ENCODE results near the gene ACSM3. TPM values are rescaled to one million over a fixed set of nuclear protein-coding genes. Genes with fewer than 3 reads are reported as not detected.

Gene ACSM3
- total and polyA plus RNA-seq, 9 of the 15 experiments (the other 6 are each of a cell fraction or from before 2014, with no cell fraction given): 112 to 420 (median 182) TPM

DNA sequence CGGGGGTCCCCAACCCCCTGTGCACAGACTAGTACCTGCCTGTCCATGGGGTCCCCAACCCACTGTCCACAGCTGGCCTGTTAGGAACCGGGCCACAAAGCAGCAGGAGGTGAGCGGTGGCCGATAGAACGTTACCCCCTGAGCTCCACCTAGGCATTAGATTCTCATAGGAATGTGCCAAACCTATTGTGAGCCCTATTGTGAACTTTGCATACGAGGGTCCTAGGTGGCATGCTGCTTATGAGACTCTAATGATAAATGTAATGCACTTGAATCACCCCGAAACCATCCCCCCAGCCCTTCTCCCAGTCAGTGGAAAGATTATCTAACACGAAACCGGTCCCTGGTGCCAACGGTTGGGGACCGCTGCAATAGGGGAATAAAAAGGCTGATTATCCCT lies 44.0 kb downstream of the ACSM3 start:
- DNase-seq (ENCODE audit: extremely low read depth in 1 of 4, low spot score in 3 of 4): no peak
- Histone ChIP-seq H3K9ac (ENCODE audit: insufficient read depth in 1 of 2, low read depth in 2 of 2, low read length in 2 of 2) (peak overlapping the region; percentile 91 to 95), H3K79me2 (ENCODE audit: control insufficient read depth, insufficient read depth, low read length) (peaks cover 56% of the 10 kb centered on the region), H3K4me3 (peak overlapping the region; percentile 96), H3K27me3 (ENCODE audit: control insufficient read depth in 2 of 2, insufficient read depth in 2 of 2, low read length in 2 of 2) (no peaks in the 10 kb centered on the region), H3K4me1 (replicated peaks in 1 of 2; ENCODE audit: control insufficient read depth in 2 of 2, insufficient read depth in 2 of 2, low read length in 2 of 2) (peaks cover 24% of the 10 kb centered on the region in 2 experiments), H3K9me1 (ENCODE audit: control insufficient read depth, insufficient read depth, low read length) (no peaks in the 10 kb centered on the region), H3K27ac (ENCODE audit: extremely low read depth, low read depth, low read length) (peak overlapping the region; percentile 98), H3K36me3 (ENCODE audit: control insufficient read depth, insufficient read depth, low read length) (peaks cover 18% of the 10 kb centered on the region), H2AFZ (ENCODE audit: low read depth, low read length) (peak overlapping the region; percentile 22; the same call in 1 of the 2 replicates), H3K4me2 (ENCODE audit: insufficient read depth, low read length) (peak overlapping the region; percentile 98), H3K9me3 (replicated peaks; ENCODE audit: control insufficient read depth, insufficient read depth, low read depth, low read length) (no peaks in the 10 kb centered on the region; the same call in 1 of the 2 replicates), H4K20me1 (replicated peaks; ENCODE audit: control insufficient read depth, insufficient read depth, low read length) (no peaks in the 10 kb centered on the region)
- TF ChIP-seq ZNF778 (CRISPR knock-in tag; IDR thresholded peaks at IDR 0.05) (no peak), KDM5B (IDR thresholded peaks at IDR 0.05; ENCODE audit: insufficient replicate concordance, low read depth, low read length) (peak; percentile 38), RBBP5 (IDR thresholded peaks at IDR 0.05; ENCODE audit: borderline replicate concordance, insufficient read depth, low read length, poor library complexity, severe bottlenecking) (peak; percentile 23), POLR2AphosphoS2 (IDR thresholded peaks at IDR 0.05; ENCODE audit: low read length) (0 out of 2 replicates have a peak, but pooled peaks have one; percentile 52), CHD1 (IDR thresholded peaks at IDR 0.05; ENCODE audit: low read length) (peak; percentile 5), HDAC3 (IDR thresholded peaks at IDR 0.05; ENCODE audit: borderline replicate concordance, partially characterized antibody) (no peak), ZNF24 (IDR thresholded peaks at IDR 0.05) (peak; percentile 36; the same call in 1 of the 2 replicates)
- TF ChIP-seq, protein P1, sequence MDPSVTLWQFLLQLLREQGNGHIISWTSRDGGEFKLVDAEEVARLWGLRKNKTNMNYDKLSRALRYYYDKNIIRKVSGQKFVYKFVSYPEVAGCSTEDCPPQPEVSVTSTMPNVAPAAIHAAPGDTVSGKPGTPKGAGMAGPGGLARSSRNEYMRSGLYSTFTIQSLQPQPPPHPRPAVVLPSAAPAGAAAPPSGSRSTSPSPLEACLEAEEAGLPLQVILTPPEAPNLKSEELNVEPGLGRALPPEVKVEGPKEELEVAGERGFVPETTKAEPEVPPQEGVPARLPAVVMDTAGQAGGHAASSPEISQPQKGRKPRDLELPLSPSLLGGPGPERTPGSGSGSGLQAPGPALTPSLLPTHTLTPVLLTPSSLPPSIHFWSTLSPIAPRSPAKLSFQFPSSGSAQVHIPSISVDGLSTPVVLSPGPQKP (CRISPR knock-in tag; IDR thresholded peaks at IDR 0.05): no peak
- ChIA-PET POLR2A (interaction anchor here (1.1 to 1.4 kb wide), 2 partner anchors 12 to 63 kb away, joined by 3 read pairs; no protein-coding TSS in a partner anchor), CTCF (ENCODE audit: low intra/inter-chr PET ratio) (interaction anchor here (0.7 kb wide), 1 partner anchor 181 kb away, joined by 6 read pairs; no protein-coding TSS in a partner anchor)
- WGBS (ENCODE audit: insufficient coverage, low coverage, missing lambda C conversion rate): 40% methylated on average over 11 of the region's 11 CpGs
- FAIRE-seq: no peak
- in situ Hi-C loops (cut with MboI) (no loop called here), intact Hi-C loops (cut with micrococcal nuclease) (loop anchor here (5.0 to 10.0 kb wide), 3 partner anchors 66 to 274 kb away; partner anchors contain the start of gene THUMPD1)
- BruUV-seq (replicated peaks): no TSS peak
- no peak for ATAC-seq

All from K562 (cell line).